ENCODE data around the gene KCNF1. TPM values are rescaled to one million over a fixed set of nuclear protein-coding genes. Genes with fewer than 3 reads are reported as not detected.

The KCNF1 gene
- total and polyA plus RNA-seq, 2 of the 8 experiments (the other 6 are each of a cell fraction or from before 2014, with no cell fraction given), result 0.48 to 1.5 TPM

DNA sequence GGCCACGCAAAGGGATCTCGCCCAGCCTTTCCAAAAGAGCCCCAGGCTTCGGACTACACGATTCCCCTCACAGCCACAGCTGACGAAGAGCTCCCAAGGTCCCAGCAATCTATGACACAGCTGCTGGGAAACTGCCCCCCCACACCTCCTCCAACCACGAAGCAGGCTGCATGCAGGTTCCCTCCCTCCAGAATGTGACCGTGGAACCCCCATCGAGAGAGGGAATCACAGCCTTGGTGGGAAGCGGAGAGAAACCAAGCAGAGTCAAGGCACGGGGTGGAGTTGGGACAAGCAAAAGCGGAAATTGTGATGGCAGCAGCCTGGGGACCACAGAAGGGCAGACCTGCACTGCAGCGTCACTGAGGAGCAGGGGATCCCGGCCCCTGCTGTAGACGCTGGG, 50.3 kb downstream of the KCNF1 start:
- Histone ChIP-seq H2BK12ac (ENCODE audit: low read depth, low read length) (0 out of 2 replicates have a peak overlapping the region, but pooled peaks have one; percentile 7), H2AK5ac (ENCODE audit: low read depth, low read length) (no peak overlapping the region), H2BK120ac (replicated peaks; ENCODE audit: low read depth, low read length) (no peak overlapping the region), H2BK20ac (ENCODE audit: low read length) (no peak overlapping the region), H3K79me1 (ENCODE audit: low read depth, low read length) (no peaks in the 10 kb centered on the region), H2BK15ac (ENCODE audit: low read length) (no peak overlapping the region), H3K79me2 (ENCODE audit: control insufficient read depth in 1 of 2, insufficient read depth in 2 of 2, low read length in 2 of 2) (no peaks in the 10 kb centered on the region), H3K36me3 (ENCODE audit: control insufficient read depth in 2 of 4, insufficient read depth in 4 of 4, low read length in 3 of 4) (no peaks in the 10 kb centered on the region), H3K4me3 (ENCODE audit: extremely low read depth in 1 of 4, insufficient read depth in 2 of 4, low read depth in 3 of 4, low read length in 4 of 4) (no peak overlapping the region), H3K18ac (ENCODE audit: extremely low read depth, low read length) (no peak overlapping the region), H3K9me3 (ENCODE audit: insufficient read depth in 2 of 2, low read depth in 1 of 2, low read length in 1 of 2) (no peaks in the 10 kb centered on the region), H4K8ac (ENCODE audit: extremely low read depth, insufficient read depth, low read length) (no peak overlapping the region), H3K23me2 (ENCODE audit: low read depth, low read length) (no peaks in the 10 kb centered on the region), H2BK5ac (ENCODE audit: low read depth, low read length) (no peak overlapping the region), H3K27me3 (replicated peaks in 1 of 4; ENCODE audit: control insufficient read depth in 3 of 4, extremely low read depth in 1 of 4, insufficient read depth in 3 of 4, low read length in 3 of 4) (0 out of 7 replicates have a peak, but pooled peaks cover 0 to 2% (median under 1%) of the 10 kb centered on the region in 4 experiments), H4K20me1 (replicated peaks in 1 of 2; ENCODE audit: control insufficient read depth in 1 of 2, insufficient read depth in 2 of 2, low read length in 2 of 2) (no peaks in the 10 kb centered on the region), H3K56ac (replicated peaks; ENCODE audit: insufficient read length, low read depth, low read length) (no peak overlapping the region), H3K23ac (ENCODE audit: insufficient read length) (no peak overlapping the region), H3K4me2 (ENCODE audit: insufficient read depth in 1 of 2, low read depth in 2 of 2, low read length in 2 of 2) (no peak overlapping the region), H3K9ac (replicated peaks in 1 of 4; ENCODE audit: extremely low read depth in 1 of 4, low read depth in 3 of 4, low read length in 3 of 4) (no peak overlapping the region), H3K27ac (ENCODE audit: low read depth, low read length) (no peak overlapping the region), H3K4ac (replicated peaks; ENCODE audit: insufficient read length, low read depth, low read length) (no peak overlapping the region), H3K4me1 (replicated peaks in 1 of 4; ENCODE audit: control insufficient read depth in 3 of 4, insufficient read depth in 4 of 4, low read length in 3 of 4) (no peaks in the 10 kb centered on the region; a peak in 1 of 7 replicates), H2AFZ (ENCODE audit: low read length) (no peak overlapping the region), H4K5ac (ENCODE audit: insufficient read length, low read depth, low read length) (no peak overlapping the region), H4K91ac (replicated peaks; ENCODE audit: insufficient read length, low read length) (no peak overlapping the region), H3K14ac (ENCODE audit: insufficient read length) (no peak overlapping the region)
- ChIA-PET CTCF (ENCODE audit: partially characterized antibody) (interaction anchor here (0.9 to 1.3 kb wide), 2 partner anchors 27 to 122 kb away, joined by 3 to 4 read pairs; no protein-coding TSS in a partner anchor), POLR2A (ENCODE audit: partially characterized antibody) (no interaction called here)
- 92% methylated on average over 11 of the region's 14 CpGs; no CpG with 5 or more reads in 1 of the 2 experiments for WGBS, 2 experiments (ENCODE audit: extremely low coverage in 1 of 2, insufficient coverage in 1 of 2, insufficient read length in 1 of 2, insufficient replicate concordance in 2 of 2, low coverage in 1 of 2, low lambda C conversion rate in 2 of 2, missing lambda C conversion rate in 1 of 2)
- DNase-seq (ENCODE audit: low read depth in 1 of 2, low spot score in 2 of 2) (no peak), FAIRE-seq (no peak)
- TF ChIP-seq JUN (IDR thresholded peaks at IDR 0.05; ENCODE audit: low read depth, low read length) (no peak), CTBP2 (IDR thresholded peaks at IDR 0.05; ENCODE audit: borderline replicate concordance, insufficient read depth, insufficient read length, low read length) (no peak)
- TF ChIP-seq, protein P1, sequence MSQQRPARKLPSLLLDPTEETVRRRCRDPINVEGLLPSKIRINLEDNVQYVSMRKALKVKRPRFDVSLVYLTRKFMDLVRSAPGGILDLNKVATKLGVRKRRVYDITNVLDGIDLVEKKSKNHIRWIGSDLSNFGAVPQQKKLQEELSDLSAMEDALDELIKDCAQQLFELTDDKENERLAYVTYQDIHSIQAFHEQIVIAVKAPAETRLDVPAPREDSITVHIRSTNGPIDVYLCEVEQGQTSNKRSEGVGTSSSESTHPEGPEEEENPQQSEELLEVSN (IDR thresholded peaks at IDR 0.05), result peak; percentile 65
